Measurements from ENCODE around the gene LARP4B. TPM values are rescaled to one million over a fixed set of nuclear protein-coding genes. Genes with fewer than 3 reads are reported as not detected.

The LARP4B gene
- total RNA-seq, 3 donors from 2014 or later = 97.5 to 155 (median 116) TPM

GRCh38 chr10:955127-955819 lies 23.8 kb upstream of the LARP4B start:
- ATAC-seq (no peak), DNase-seq (no peak)
- TF ChIP-seq CTCF (IDR thresholded peaks at IDR 0.05) = no peak
- Histone ChIP-seq H3K4me3 (no peak overlapping the region), H3K9me3 (no peaks in the 10 kb centered on the region), H3K36me3 (ENCODE audit: low read depth) (no peaks in the 10 kb centered on the region), H3K4me1 (ENCODE audit: low read depth) (no peaks in the 10 kb centered on the region)
- intact Hi-C loops (cut with DNase I, micrococcal nuclease) = no loop called here

GRCh38 chr10:954396-954795 lies 22.9 kb upstream of the LARP4B start:
- H3K36me3 ChIP-seq (ENCODE audit: low read depth) = no peaks in the 10 kb centered on the region
- no peak for TF ChIP-seq CTCF (IDR thresholded peaks at IDR 0.05)
- ATAC-seq (no peak), DNase-seq (no peak)
- intact Hi-C loops (cut with DNase I, micrococcal nuclease) = no loop called here
- H3K4me1 ChIP-seq (ENCODE audit: low read depth) = no peaks in the 10 kb centered on the region
- H3K4me3 ChIP-seq = no peak overlapping the region
- no peaks in the 10 kb centered on the region for H3K9me3 ChIP-seq

GRCh38 chr10:953836-954235 lies 22.3 kb upstream of the LARP4B start:
- intact Hi-C loops (cut with DNase I, micrococcal nuclease) = no loop called here
- no peak overlapping the region for H3K4me3 ChIP-seq
- ATAC-seq = no peak

GRCh38 chr10:949446-949845 lies 17.9 kb upstream of the LARP4B start:
- no peaks in the 10 kb centered on the region for H3K36me3 ChIP-seq (ENCODE audit: low read depth)
- no peak for TF ChIP-seq CTCF (IDR thresholded peaks at IDR 0.05)

More at GRCh38 chr10:953836-954235, 22.3 kb upstream of the LARP4B start:
- Histone ChIP-seq H3K4me1 (ENCODE audit: low read depth) (no peaks in the 10 kb centered on the region), H3K9me3 (no peaks in the 10 kb centered on the region), H3K36me3 (ENCODE audit: low read depth) (no peaks in the 10 kb centered on the region)
- DNase-seq = no peak
- no peak for TF ChIP-seq CTCF (IDR thresholded peaks at IDR 0.05)

GRCh38 chr10:948347-948746 lies 16.8 kb upstream of the LARP4B start:
- no peak for TF ChIP-seq CTCF (IDR thresholded peaks at IDR 0.05)
- DNase-seq (no peak), ATAC-seq (no peak)
- H3K36me3 ChIP-seq (ENCODE audit: low read depth) = no peaks in the 10 kb centered on the region
- H3K9me3 ChIP-seq = no peaks in the 10 kb centered on the region
- intact Hi-C loops (cut with DNase I, micrococcal nuclease) = no loop called here
- no peak overlapping the region for H3K4me3 ChIP-seq
- H3K4me1 ChIP-seq (ENCODE audit: low read depth) = no peaks in the 10 kb centered on the region

More at GRCh38 chr10:949446-949845, 17.9 kb upstream of the LARP4B start:
- intact Hi-C loops (cut with DNase I, micrococcal nuclease) = no loop called here
- DNase-seq (no peak), ATAC-seq (no peak)
- no peaks in the 10 kb centered on the region for H3K4me1 ChIP-seq (ENCODE audit: low read depth)
- H3K9me3 ChIP-seq = no peaks in the 10 kb centered on the region
- H3K4me3 ChIP-seq = no peak overlapping the region
